ENCODE measurements around the gene SHMT2. TPM values are rescaled to one million over a fixed set of nuclear protein-coding genes. Genes with fewer than 3 reads are reported as not detected.
A peak's percentile ranks its signal among the peaks of the same experiment; 100 is the strongest.

The SHMT2 gene
- 358 and 380 TPM in 2 replicates for total RNA-seq
- 139 and 154 TPM in 2 replicates for polyA plus RNA-seq
- 144 and 150 TPM in 2 replicates for polyA plus RNA-seq (2012)
- polyA minus RNA-seq (ENCODE audit: low replicate concordance) = 360 and 376 TPM in 2 replicates

DNA sequence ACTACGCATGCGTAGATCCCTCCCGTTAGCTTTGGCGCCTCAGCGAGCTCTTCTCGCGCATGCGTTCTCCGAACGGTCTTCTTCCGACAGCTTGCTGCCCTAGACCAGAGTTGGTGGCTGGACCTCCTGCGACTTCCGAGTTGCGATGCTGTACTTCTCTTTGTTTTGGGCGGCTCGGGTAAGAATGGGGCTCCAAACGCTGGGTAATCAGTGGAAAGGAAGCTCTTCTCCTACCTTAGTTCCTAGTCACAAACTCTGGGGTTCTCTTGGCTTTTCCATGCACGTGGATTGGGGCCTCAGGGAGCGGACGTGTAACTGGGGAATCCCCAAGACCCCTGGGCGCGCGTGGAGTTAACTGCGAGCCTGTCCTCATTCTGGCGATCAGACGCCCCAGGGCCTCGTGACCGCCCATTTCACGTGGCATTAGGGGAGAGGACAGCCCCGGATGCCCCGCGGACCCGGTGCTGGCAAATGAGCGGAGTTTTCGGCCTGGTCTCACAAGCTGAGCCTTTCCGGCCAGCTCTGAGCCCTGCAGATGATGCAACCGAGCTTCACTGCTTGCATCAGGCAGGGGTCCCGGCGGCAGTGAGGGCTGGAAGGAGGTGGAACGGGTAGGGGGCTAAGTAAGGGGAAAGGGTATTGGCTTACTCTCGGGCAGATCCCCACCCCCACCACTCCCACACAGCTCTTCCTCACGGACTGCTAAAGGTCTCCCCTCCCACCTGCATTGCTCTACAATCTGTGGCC lies at the start of gene SHMT2:
Gene SHMT2 (plus strand): TSS at position 78 of the 747 bp plus-strand sequence. CDS start 68 bp downstream, at position 146.
- DNase-seq (ENCODE audit: low read depth in 2 of 2) = peak; percentile 89 to 96
- peak within 1 kb of the TSS; percentile 88 for H3K9ac ChIP-seq (ENCODE audit: insufficient read depth, low read length)
- H3K27me3 ChIP-seq (ENCODE audit: control insufficient read depth, insufficient read depth, low read length) = peaks cover 3% of the 10 kb centered on the region
- H3K36me3 ChIP-seq (ENCODE audit: control insufficient read depth, insufficient read depth, low read length) = peaks cover 28% of the 10 kb centered on the region
- peaks cover 34% of the 10 kb centered on the region for H3K4me1 ChIP-seq (ENCODE audit: control insufficient read depth, extremely low read depth, insufficient read depth, low read length)
- H3K4me3 ChIP-seq (replicated peaks in 1 of 4; ENCODE audit: control extremely low read depth in 1 of 4, insufficient read depth in 1 of 4, low read depth in 3 of 4, low read length in 4 of 4) = peak within 1 kb of the TSS; percentile 58 to 97 (median 88)
- H4K20me1 ChIP-seq (ENCODE audit: control insufficient read depth, extremely low read depth, insufficient read depth, low read length) = peaks cover 2% of the 10 kb centered on the region
- H3K4me2 ChIP-seq (ENCODE audit: extremely low read depth, insufficient read depth, low read length) = peak within 1 kb of the TSS; percentile 99
- no peaks in the 10 kb centered on the region for H3K9me3 ChIP-seq (ENCODE audit: control insufficient read depth, insufficient read depth, low read depth, low read length)
- peak within 1 kb of the TSS; percentile 11 for H2AFZ ChIP-seq (ENCODE audit: low read length)
- H3K27ac ChIP-seq (ENCODE audit: insufficient read depth, low read length) = peak within 1 kb of the TSS; percentile 91
- no peak for TF ChIP-seq EZH2 (IDR thresholded peaks at IDR 0.05; ENCODE audit: low read length, missing control alignments)
- TF ChIP-seq, protein P1, sequence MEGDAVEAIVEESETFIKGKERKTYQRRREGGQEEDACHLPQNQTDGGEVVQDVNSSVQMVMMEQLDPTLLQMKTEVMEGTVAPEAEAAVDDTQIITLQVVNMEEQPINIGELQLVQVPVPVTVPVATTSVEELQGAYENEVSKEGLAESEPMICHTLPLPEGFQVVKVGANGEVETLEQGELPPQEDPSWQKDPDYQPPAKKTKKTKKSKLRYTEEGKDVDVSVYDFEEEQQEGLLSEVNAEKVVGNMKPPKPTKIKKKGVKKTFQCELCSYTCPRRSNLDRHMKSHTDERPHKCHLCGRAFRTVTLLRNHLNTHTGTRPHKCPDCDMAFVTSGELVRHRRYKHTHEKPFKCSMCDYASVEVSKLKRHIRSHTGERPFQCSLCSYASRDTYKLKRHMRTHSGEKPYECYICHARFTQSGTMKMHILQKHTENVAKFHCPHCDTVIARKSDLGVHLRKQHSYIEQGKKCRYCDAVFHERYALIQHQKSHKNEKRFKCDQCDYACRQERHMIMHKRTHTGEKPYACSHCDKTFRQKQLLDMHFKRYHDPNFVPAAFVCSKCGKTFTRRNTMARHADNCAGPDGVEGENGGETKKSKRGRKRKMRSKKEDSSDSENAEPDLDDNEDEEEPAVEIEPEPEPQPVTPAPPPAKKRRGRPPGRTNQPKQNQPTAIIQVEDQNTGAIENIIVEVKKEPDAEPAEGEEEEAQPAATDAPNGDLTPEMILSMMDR (conservative IDR thresholded peaks at IDR 0.05 in 1 of 2, IDR thresholded peaks at IDR 0.05 in 1 of 2; ENCODE audit: low read depth in 1 of 2, low read length in 2 of 2) = no peak
- H3K79me2 ChIP-seq (ENCODE audit: control insufficient read depth, insufficient read depth, low read length) = peaks cover 28% of the 10 kb centered on the region

DNA sequence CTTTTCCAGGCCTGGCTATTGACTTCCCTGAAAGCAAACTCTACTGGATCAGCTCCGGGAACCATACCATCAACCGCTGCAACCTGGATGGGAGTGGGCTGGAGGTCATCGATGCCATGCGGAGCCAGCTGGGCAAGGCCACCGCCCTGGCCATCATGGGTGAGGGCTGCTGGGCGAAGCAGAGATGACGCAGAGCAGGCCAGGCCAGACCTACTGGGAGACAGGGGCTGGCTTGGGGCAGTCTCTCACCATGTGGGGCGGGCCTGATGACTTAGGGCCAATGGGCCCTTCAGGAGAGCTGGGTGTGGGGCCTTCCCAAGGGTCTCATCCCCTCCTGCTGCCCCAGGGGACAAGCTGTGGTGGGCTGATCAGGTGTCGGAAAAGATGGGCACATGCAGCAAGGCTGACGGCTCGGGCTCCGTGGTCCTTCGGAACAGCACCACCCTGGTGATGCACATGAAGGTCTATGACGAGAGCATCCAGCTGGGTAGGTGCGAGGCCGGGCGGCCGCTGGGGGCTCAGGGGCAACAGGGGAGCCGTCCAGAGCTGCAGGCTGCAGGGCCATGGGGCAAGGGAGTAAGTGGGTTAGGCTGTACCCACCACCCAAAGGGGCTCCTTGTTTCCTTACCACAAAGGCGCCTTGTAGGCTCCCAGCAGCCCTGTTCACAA lies 49.1 kb upstream of the SHMT2 start:
- Histone ChIP-seq H3K36me3 (ENCODE audit: control insufficient read depth, insufficient read depth, low read length) (peaks cover 77% of the 10 kb centered on the region), H4K20me1 (ENCODE audit: control insufficient read depth, extremely low read depth, insufficient read depth, low read length) (no peaks in the 10 kb centered on the region), H3K4me2 (ENCODE audit: extremely low read depth, insufficient read depth, low read length) (no peak overlapping the region), H3K9ac (ENCODE audit: insufficient read depth, low read length) (no peak overlapping the region), H3K4me1 (ENCODE audit: control insufficient read depth, extremely low read depth, insufficient read depth, low read length) (peaks cover 10% of the 10 kb centered on the region), H2AFZ (ENCODE audit: low read length) (no peak overlapping the region), H3K27me3 (ENCODE audit: control insufficient read depth, insufficient read depth, low read length) (no peaks in the 10 kb centered on the region), H3K4me3 (replicated peaks in 1 of 4; ENCODE audit: control extremely low read depth in 1 of 4, insufficient read depth in 1 of 4, low read depth in 3 of 4, low read length in 4 of 4) (no peak overlapping the region), H3K9me3 (ENCODE audit: control insufficient read depth, insufficient read depth, low read depth, low read length) (no peaks in the 10 kb centered on the region), H3K79me2 (ENCODE audit: control insufficient read depth, insufficient read depth, low read length) (no peaks in the 10 kb centered on the region), H3K27ac (ENCODE audit: insufficient read depth, low read length) (no peak overlapping the region)
- no peak for TF ChIP-seq EZH2 (IDR thresholded peaks at IDR 0.05; ENCODE audit: low read length, missing control alignments)
- TF ChIP-seq, protein P1 (conservative IDR thresholded peaks at IDR 0.05 in 1 of 2, IDR thresholded peaks at IDR 0.05 in 1 of 2; ENCODE audit: low read depth in 1 of 2, low read length in 2 of 2) = no peak
- DNase-seq (ENCODE audit: low read depth in 2 of 2) = no peak

GRCh38 chr12:57181072-57181471 lies 48.4 kb upstream of the SHMT2 start:
- no peak for DNase-seq (ENCODE audit: low read depth in 2 of 2)
- no peaks in the 10 kb centered on the region for H3K27me3 ChIP-seq (ENCODE audit: control insufficient read depth, insufficient read depth, low read length)
- TF ChIP-seq, protein P1 (conservative IDR thresholded peaks at IDR 0.05 in 1 of 2, IDR thresholded peaks at IDR 0.05 in 1 of 2; ENCODE audit: low read depth in 1 of 2, low read length in 2 of 2) = no peak
- no peak for TF ChIP-seq EZH2 (IDR thresholded peaks at IDR 0.05; ENCODE audit: low read length, missing control alignments)
- H3K36me3 ChIP-seq (ENCODE audit: control insufficient read depth, insufficient read depth, low read length) = peaks cover 78% of the 10 kb centered on the region
- H2AFZ ChIP-seq (ENCODE audit: low read length) = no peak overlapping the region
- no peak overlapping the region for H3K9ac ChIP-seq (ENCODE audit: insufficient read depth, low read length)
- peaks cover 8% of the 10 kb centered on the region for H3K4me1 ChIP-seq (ENCODE audit: control insufficient read depth, extremely low read depth, insufficient read depth, low read length)
- H4K20me1 ChIP-seq (ENCODE audit: control insufficient read depth, extremely low read depth, insufficient read depth, low read length) = no peaks in the 10 kb centered on the region
- H3K79me2 ChIP-seq (ENCODE audit: control insufficient read depth, insufficient read depth, low read length) = no peaks in the 10 kb centered on the region
- no peaks in the 10 kb centered on the region for H3K9me3 ChIP-seq (ENCODE audit: control insufficient read depth, insufficient read depth, low read depth, low read length)
- no peak overlapping the region for H3K4me2 ChIP-seq (ENCODE audit: extremely low read depth, insufficient read depth, low read length)
- no peak overlapping the region for H3K4me3 ChIP-seq (replicated peaks in 1 of 4; ENCODE audit: control extremely low read depth in 1 of 4, insufficient read depth in 1 of 4, low read depth in 3 of 4, low read length in 4 of 4)
- H3K27ac ChIP-seq (ENCODE audit: insufficient read depth, low read length) = no peak overlapping the region
